ENCODE data around the gene CNTFR. TPM values are rescaled to one million over a fixed set of nuclear protein-coding genes. Genes with fewer than 3 reads are reported as not detected.
A peak's percentile ranks its signal among the peaks of the same experiment; 100 is the strongest.

The CNTFR gene
- total and polyA plus RNA-seq, 2 of the 8 experiments (the other 6 are each of a cell fraction or from before 2014, with no cell fraction given), result 1.2 to 4.2 TPM

DNA sequence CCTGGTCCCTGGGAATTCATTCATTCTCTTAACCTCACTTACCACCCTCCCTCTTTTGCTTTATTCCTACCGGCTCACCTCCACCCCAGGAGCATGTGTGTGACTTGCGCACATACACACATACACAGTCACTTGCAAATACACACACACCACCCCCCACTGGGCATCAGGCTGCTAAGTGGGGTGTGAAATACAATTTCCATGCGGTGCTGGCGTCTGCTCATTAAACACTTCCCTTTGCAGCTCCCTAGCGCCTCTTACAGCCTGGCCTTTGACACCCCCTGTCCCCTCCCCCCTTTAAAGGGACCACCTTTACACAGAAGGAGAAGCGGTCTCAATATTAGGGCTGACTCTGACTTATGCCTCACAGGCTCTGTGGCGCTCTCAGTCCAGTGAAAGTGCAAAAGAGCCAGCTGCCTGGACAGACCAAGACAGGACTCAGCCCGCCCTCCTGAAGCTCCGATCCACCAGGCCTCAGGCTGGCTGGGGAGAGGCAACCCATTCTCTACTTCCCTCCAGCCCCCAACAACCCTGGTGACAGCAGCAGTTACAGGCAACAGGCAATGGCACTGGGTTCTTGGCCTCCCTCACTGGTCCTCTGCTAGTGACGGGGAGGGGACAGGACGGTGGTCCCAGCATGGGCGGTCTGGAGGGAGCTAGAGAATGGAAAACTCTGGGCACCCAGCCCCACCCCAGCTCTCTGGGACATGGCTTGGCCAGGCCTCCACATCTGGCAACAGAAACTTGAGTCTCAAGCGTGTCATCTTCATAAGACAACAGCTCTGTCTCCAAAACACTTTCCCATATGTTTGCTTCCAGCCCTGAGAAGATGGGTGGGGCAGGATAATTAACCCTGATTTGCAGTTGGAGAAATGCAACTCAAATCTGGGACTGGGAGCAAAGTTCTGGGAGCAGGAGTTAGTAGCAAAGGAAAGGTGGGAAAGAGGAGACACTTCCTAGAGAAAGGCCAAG, 78.7 kb downstream of the CNTFR start:
- no peak overlapping the region for H3K9ac ChIP-seq (replicated peaks in 1 of 4; ENCODE audit: extremely low read depth in 1 of 4, low read depth in 3 of 4, low read length in 3 of 4)
- no peak overlapping the region for H3K27ac ChIP-seq (ENCODE audit: low read depth, low read length)
- no peak overlapping the region for H3K56ac ChIP-seq (replicated peaks; ENCODE audit: insufficient read length, low read depth, low read length)
- no peak overlapping the region for H4K91ac ChIP-seq (replicated peaks; ENCODE audit: insufficient read length, low read length)
- H3K27me3 ChIP-seq (replicated peaks in 1 of 4; ENCODE audit: control insufficient read depth in 3 of 4, extremely low read depth in 1 of 4, insufficient read depth in 3 of 4, low read length in 3 of 4), result no peaks in the 10 kb centered on the region
- CTCF ChIA-PET (ENCODE audit: partially characterized antibody), result interaction anchor here (0.7 to 7.9 kb wide), 20 partner anchors 9 to 191 kb away, joined by 3 to 114 read pairs (median 4); no protein-coding TSS in a partner anchor
- H2BK12ac ChIP-seq (ENCODE audit: low read depth, low read length), result peak overlapping the region; percentile 83; the same call in 1 of the 2 replicates
- peak overlapping the region; percentile 51; the same call in 1 of the 2 replicates for H4K8ac ChIP-seq (ENCODE audit: extremely low read depth, insufficient read depth, low read length)
- no peak for FAIRE-seq
- peak overlapping the region; percentile 69; the same call in 1 of the 2 replicates for H2AK5ac ChIP-seq (ENCODE audit: low read depth, low read length)
- H3K79me1 ChIP-seq (ENCODE audit: low read depth, low read length), result no peaks in the 10 kb centered on the region
- peaks cover 16 to 33% (median 20%) of the 10 kb centered on the region in 4 experiments for H3K4me1 ChIP-seq (replicated peaks in 1 of 4; ENCODE audit: control insufficient read depth in 3 of 4, insufficient read depth in 4 of 4, low read length in 3 of 4)
- no peak overlapping the region for H2BK120ac ChIP-seq (replicated peaks; ENCODE audit: low read depth, low read length)
- no peaks in the 10 kb centered on the region for H3K9me3 ChIP-seq (ENCODE audit: insufficient read depth in 2 of 2, low read depth in 1 of 2, low read length in 1 of 2)
- H3K14ac ChIP-seq (ENCODE audit: insufficient read length), result no peak overlapping the region
- no peak overlapping the region for H3K4ac ChIP-seq (replicated peaks; ENCODE audit: insufficient read length, low read depth, low read length)
- H4K5ac ChIP-seq (ENCODE audit: insufficient read length, low read depth, low read length), result no peak overlapping the region
- no peak overlapping the region for H3K4me3 ChIP-seq (ENCODE audit: extremely low read depth in 1 of 4, insufficient read depth in 2 of 4, low read depth in 3 of 4, low read length in 4 of 4)
- H2BK15ac ChIP-seq (ENCODE audit: low read length), result peak overlapping the region; percentile 41; the same call in 1 of the 2 replicates
- no peaks in the 10 kb centered on the region for H4K20me1 ChIP-seq (replicated peaks in 1 of 2; ENCODE audit: control insufficient read depth in 1 of 2, insufficient read depth in 2 of 2, low read length in 2 of 2)
- H3K4me2 ChIP-seq (ENCODE audit: insufficient read depth in 1 of 2, low read depth in 2 of 2, low read length in 2 of 2), result peak overlapping the region in 1 of 2 experiments; percentile 2; a peak in 1 of 4 replicates
- no peak for DNase-seq (ENCODE audit: low read depth in 1 of 2, low spot score in 2 of 2)
- no peaks in the 10 kb centered on the region for H3K23me2 ChIP-seq (ENCODE audit: low read depth, low read length)
- WGBS, 2 experiments (ENCODE audit: extremely low coverage in 1 of 2, insufficient coverage in 1 of 2, insufficient read length in 1 of 2, insufficient replicate concordance in 2 of 2, low coverage in 1 of 2, low lambda C conversion rate in 2 of 2, missing lambda C conversion rate in 1 of 2), result 78% methylated on average over 13 of the region's 13 CpGs; no CpG with 5 or more reads in 1 of the 2 experiments
- POLR2A ChIA-PET (ENCODE audit: partially characterized antibody), result interaction anchor here (0.7 to 1.6 kb wide), 4 partner anchors 9 to 100 kb away, joined by 3 to 4 read pairs (median 4); partner anchors contain the start of gene ENHO
- no peak overlapping the region for H2AFZ ChIP-seq (ENCODE audit: low read length)
- 0 out of 2 replicates have a peak overlapping the region, but pooled peaks have one; percentile 40 for H3K18ac ChIP-seq (ENCODE audit: extremely low read depth, low read length)
- H3K23ac ChIP-seq (ENCODE audit: insufficient read length), result no peak overlapping the region
- no peak overlapping the region for H2BK20ac ChIP-seq (ENCODE audit: low read length)
- H3K36me3 ChIP-seq (ENCODE audit: control insufficient read depth in 2 of 4, insufficient read depth in 4 of 4, low read length in 3 of 4), result no peaks in the 10 kb centered on the region
- no peaks in the 10 kb centered on the region for H3K79me2 ChIP-seq (ENCODE audit: control insufficient read depth in 1 of 2, insufficient read depth in 2 of 2, low read length in 2 of 2)
- H2BK5ac ChIP-seq (ENCODE audit: low read depth, low read length), result no peak overlapping the region; the same call in 1 of the 2 replicates
- TF ChIP-seq NANOG (IDR thresholded peaks at IDR 0.05; ENCODE audit: insufficient read depth, low read depth, low read length, poor library complexity, severe bottlenecking) (no peak), RXRA (IDR thresholded peaks at IDR 0.05; ENCODE audit: insufficient read depth, low read depth, low read length) (no peak), CBX5 (IDR thresholded peaks at IDR 0.05; ENCODE audit: low read depth, low read length) (no peak), E2F6 (IDR thresholded peaks at IDR 0.05) (no peak), KDM5A (IDR thresholded peaks at IDR 0.05; ENCODE audit: low read length) (no peak), SP1 (IDR thresholded peaks at IDR 0.05; ENCODE audit: low read depth, low read length) (no peak), ASH2L (IDR thresholded peaks at IDR 0.05; ENCODE audit: low read length) (no peak), RFX5 (IDR thresholded peaks at IDR 0.05; ENCODE audit: borderline replicate concordance, low read depth, low read length) (no peak), POLR2A (IDR thresholded peaks at IDR 0.05; ENCODE audit: control extremely low read depth in 1 of 2, low read depth in 2 of 2, low read length in 2 of 2) (no peak), CHD1 (IDR thresholded peaks at IDR 0.05; ENCODE audit: low read depth, low read length) (no peak), ZNF274 (IDR thresholded peaks at IDR 0.05; ENCODE audit: borderline replicate concordance, extremely low read depth, low read length) (no peak)

Measured in H1 (cell line).